IPS DF 19.7 (cell line): ENCODE results near the gene DNAAF5.

Experiments
- DNase-seq: peaks from one replicate; pipeline ENCODE4 v3.0.0-alpha.2; 2013; ENCODE audit warnings: low read depth, low spot score

DNAAF5 gene

GRCh38 chr7:767941-768731 lies 41.6 kb downstream of the DNAAF5 start:
- DNase-seq, result no peak

GRCh38 chr7:768881-769504 lies 42.5 kb downstream of the DNAAF5 start:
- DNase-seq, result no peak

GRCh38 chr7:770336-770735 lies 43.8 kb downstream of the DNAAF5 start:
- no peak for DNase-seq

- no peak for DNase-seq
Measured at GRCh38 chr7:770741-771166, 44.3 kb downstream of the DNAAF5 start.

- DNase-seq, result no peak
Measured at GRCh38 chr7:771234-772004, 44.9 kb downstream of the DNAAF5 start.

GRCh38 chr7:772005-772294 lies 45.5 kb downstream of the DNAAF5 start:
- DNase-seq, result no peak

- no peak for DNase-seq
Measured at GRCh38 chr7:772392-772791, 45.9 kb downstream of the DNAAF5 start.

GRCh38 chr7:772861-773621 lies 46.5 kb downstream of the DNAAF5 start:
- no peak for DNase-seq

- DNase-seq, result no peak
Measured at GRCh38 chr7:773622-773915, 47.1 kb downstream of the DNAAF5 start.

- DNase-seq, result no peak
Measured at GRCh38 chr7:774161-775109, 47.9 kb downstream of the DNAAF5 start.

GRCh38 chr7:776381-776780 lies 49.9 kb downstream of the DNAAF5 start:
- no peak for DNase-seq

GRCh38 chr7:776992-777727 lies 50.7 kb downstream of the DNAAF5 start:
- no peak for DNase-seq

GRCh38 chr7:777728-778078 lies 51.2 kb downstream of the DNAAF5 start:
- DNase-seq, result no peak

GRCh38 chr7:778271-778967 lies 51.9 kb downstream of the DNAAF5 start:
- DNase-seq, result no peak

GRCh38 chr7:778968-779451 lies 52.5 kb downstream of the DNAAF5 start:
- no peak for DNase-seq

GRCh38 chr7:779480-779879 lies 53.0 kb downstream of the DNAAF5 start:
- no peak for DNase-seq

- DNase-seq, result no peak
Measured at GRCh38 chr7:780081-780480, 53.6 kb downstream of the DNAAF5 start.

- no peak for DNase-seq
Measured at GRCh38 chr7:780516-780915, 54.0 kb downstream of the DNAAF5 start.

- DNase-seq, result no peak
Measured at GRCh38 chr7:781186-781849, 54.8 kb downstream of the DNAAF5 start.
